NCI-H2029 (cell line): ENCODE data around the gene PRKAB2.
"Not testable (repeated sequence)": the region's sequence is repeated elsewhere in the genome, so short reads cannot be mapped to it uniquely, and the experiment has no call there.

ENCODE experiments used
- DNase-seq: peaks from one replicate; lab custom pipeline; 2025; lab: John Stamatoyannopoulos, UW

Gene PRKAB2

GRCh38 chr1:147171399-147172167, 687 bp downstream of the PRKAB2 start:
- DNase-seq = no peak

- no peak for DNase-seq
Observed at GRCh38 chr1:147169840-147170674, 2.2 kb downstream of the PRKAB2 start.

DNA sequence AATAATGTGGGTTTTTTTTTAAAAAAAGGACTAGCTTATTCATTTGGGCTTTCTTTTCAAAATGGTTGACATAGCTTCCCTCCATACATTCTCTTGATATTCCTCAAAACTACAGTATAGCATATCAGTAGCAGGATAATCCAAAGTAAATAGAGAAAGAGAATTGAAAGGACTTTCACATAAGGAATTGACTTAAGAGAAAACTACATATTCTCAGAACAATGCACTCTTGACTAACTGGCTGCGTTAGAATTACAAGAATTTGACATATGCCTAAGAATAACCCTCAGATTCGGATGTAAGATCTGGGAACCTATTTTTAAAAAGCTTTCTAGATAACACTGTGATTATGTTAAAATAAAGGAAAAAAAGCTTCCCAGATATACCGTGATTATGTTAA, 3.1 kb downstream of the PRKAB2 start:
- no peak for DNase-seq

DNA sequence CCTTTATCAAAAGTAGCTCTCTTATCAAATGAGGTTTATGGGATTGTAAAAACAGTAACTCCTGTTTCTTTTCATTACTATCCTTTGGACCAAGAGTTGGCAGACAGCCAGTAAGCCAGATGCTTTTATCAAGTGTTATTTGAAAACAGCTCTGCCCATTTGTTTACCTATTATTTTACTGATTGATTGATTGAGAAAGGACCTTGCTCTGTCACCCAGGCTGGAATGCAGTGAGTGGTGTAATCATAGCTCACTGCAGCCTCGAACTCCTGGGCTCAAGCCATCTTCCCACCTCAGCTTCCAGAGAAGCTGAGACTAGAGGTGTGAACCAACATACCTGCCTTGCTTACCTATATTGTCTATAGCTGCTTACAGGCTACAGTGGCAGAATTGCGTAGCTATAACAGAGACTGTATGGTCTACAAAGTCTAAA, 3.6 kb downstream of the PRKAB2 start:
- no peak for DNase-seq

GRCh38 chr1:147167365-147167764, 4.9 kb downstream of the PRKAB2 start:
- DNase-seq = no peak

DNA sequence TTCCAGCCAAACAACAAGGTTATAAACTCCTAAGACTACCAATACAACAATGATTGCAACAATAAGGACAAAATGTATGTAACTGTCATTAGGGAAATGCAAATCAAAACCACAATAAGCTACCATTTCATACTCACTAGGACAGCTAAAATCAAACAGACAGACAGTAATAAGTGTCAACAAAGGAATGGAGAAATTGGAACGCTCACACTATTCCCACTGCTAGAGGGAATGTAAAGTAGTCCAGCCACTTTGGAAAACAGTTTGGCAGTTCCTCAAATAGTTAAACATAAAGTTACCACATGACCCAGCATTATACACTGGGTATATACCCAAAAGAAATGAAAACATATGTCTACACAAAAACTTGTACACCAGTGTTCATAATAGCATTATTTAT, 9.3 kb downstream of the PRKAB2 start:
- DNase-seq = no peak

DNA sequence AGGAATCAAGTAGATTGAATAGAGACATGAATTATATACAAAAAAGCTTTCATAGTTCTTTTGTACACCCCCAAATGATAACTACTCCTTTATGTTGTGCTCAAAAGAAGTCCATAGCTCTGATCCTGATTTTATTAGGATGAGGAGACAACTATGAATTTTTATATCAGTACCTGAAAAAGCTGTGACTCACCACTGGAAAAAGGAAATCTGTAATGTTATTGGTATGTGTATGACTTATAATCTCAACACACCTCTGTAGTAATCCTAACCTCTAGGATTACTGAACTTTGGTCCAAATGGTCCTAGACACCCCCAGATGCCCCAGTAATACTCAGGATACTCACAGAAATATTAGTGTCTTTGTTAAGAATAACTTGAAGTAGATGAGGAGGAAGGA, 10.2 kb downstream of the PRKAB2 start:
- DNase-seq = no peak

GRCh38 chr1:147157116-147157515, 15.2 kb downstream of the PRKAB2 start:
- not testable (repeated sequence) for DNase-seq

DNA sequence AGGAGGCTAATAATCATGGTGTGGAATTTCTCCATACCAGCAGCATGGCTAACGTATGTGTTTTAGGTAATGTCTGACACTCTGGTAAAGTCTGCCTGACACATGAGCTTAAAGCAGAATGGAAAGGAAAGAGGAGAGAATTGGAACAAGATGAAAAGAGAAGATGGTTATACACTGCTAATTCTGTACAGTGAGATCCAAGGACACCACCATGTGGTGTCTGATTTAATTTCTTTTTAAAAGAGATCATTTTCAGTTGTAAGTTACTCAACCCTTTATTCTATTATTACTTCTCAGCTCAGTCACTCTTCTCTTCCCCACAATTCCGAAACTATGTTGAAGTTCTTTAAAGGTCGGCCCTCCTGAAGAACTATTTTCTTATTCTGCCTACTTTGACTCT, 15.6 kb downstream of the PRKAB2 start:
- DNase-seq = no peak

DNA sequence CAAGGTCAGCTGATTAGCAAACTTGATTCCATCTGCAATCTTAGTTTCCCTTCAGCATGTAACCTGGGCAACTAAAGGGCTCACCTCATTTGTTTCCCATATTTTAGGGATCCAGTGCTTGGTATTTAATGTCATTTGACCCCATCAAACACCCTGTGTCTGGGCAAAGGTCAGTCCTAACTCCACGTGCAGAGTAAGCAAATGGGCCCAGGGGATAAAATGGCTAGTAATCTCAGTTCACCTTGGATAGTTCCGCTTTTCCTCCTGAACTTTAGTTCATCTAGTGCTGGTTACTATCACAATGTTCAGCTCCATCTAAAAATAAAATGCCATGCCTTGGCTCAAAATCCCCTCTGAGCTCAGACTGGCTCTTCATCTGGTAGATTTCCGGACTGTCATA, 19.5 kb downstream of the PRKAB2 start:
- no peak for DNase-seq

GRCh38 chr1:147151244-147151643, 21.0 kb downstream of the PRKAB2 start:
- DNase-seq = no peak

DNA sequence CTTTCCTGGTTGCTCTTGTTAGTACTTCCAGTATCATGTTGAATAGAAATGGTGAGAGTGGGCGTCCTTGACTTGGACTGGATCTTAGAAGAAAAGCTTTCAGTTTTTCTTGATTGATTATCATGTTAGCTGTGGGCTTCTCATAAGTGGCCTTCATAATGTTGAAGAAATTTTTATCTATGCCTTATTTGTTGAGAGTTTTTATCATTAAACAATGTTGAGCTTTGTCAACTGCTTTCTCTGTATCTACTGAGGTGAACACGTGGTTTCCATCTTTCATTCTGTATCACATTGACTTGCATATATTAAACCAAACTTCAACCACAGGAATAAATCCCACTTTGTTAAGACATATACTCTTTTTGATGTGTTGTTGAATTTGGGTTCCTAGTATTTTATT, 29.4 kb downstream of the PRKAB2 start:
- DNase-seq = no peak

DNA sequence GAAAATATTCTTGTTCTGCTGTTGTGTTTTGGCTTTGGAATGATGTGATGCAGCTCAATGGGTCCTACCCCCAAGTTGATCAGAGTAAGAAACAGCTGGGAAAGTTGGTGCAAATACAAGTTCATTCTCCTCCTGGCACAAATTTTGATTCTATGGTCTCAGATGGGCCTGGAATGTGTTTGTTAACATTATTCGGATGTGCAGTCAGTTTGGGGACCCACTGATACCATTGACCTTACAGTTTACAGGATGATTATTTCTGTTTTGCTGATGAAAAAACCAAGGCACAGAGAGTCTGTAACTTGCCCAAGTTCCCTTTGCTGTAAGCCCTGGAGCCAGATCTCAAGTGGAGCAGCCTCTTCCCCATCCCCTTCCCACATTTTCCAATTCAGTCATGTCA, 41.5 kb downstream of the PRKAB2 start:
- not testable (repeated sequence) for DNase-seq

GRCh38 chr1:147129116-147129873, 43.0 kb downstream of the PRKAB2 start:
- no peak for DNase-seq

DNA sequence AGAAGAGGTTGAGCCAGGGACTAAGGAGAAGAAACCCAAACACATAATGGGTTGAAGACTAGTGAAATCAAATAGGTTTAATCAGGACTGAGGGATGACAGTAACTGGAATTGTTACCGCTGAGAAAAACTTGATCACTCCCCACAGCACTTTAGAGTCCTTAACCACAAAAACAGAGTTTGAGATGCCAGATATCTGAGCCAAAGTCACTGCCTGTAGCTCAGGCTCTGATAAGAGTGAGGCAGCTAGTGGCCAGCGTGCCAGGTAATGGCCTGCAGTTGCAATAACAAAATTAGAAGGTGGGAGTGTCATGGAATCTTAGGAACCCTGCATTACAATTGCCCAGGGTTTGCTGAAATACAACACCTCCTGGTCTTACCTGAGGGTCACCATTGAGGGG, 48.0 kb downstream of the PRKAB2 start:
- no peak for DNase-seq

- no peak for DNase-seq
Observed at GRCh38 chr1:147117109-147117508, 55.2 kb downstream of the PRKAB2 start.

GRCh38 chr1:147115496-147115895, 56.8 kb downstream of the PRKAB2 start:
- no peak for DNase-seq

GRCh38 chr1:147115079-147115478, 57.2 kb downstream of the PRKAB2 start:
- DNase-seq = not testable (repeated sequence)

DNA sequence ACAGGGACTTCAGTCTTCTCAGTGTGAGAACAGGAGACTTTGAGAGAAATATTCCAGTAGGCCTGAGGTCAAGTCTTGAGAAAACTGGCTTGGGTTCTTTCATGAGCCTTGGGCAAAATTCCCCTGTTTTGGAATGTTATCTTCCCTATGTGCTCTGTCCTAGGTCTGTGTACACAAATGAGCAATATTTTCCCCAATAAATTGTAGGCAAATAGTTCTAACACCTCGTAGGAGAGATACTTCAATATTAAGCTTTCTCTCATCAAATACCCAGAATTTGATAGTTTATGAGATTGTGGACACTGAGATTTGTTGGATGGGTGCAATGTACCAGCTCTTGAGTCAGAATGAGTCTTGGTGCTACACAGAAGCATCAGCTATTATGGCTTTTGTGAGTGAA, 57.9 kb downstream of the PRKAB2 start:
- DNase-seq = not testable (repeated sequence)

DNA sequence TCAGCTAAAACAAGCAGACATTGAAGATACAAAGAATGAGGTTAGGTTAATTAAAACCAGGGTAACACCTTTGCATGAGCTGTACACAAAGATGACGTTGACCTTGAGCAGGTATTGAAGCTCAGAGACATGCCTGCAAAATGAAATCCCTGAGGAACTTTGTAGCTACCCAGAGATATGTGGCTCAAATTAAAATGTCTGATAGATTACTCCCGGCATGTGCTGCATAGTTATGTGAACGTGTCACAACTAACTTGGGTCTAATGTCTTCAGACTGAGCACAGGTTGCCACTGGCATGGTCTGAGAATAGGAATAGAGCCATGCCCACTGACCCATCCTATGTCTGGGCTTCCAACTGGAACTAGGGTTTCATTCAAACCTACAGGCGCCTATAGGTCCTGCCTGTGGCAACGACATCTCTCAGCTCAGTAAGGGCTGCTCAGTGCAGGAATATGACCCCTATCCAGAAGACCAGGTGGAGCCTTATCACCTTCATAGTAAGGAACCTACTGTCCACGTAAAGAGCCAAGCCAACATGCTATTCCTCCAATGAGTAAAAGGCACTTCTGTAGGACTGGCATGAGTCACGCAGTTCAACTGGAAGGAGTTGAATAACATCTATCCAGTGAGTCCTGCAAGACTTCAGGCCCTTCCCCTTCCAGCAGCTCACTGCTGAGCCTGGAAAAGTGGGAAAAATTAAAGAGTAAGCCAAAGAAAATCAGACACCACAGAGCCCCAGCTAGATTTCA, 60.7 kb downstream of the PRKAB2 start:
- DNase-seq = no peak

GRCh38 chr1:147110872-147111271, 61.4 kb downstream of the PRKAB2 start:
- DNase-seq = no peak

DNA sequence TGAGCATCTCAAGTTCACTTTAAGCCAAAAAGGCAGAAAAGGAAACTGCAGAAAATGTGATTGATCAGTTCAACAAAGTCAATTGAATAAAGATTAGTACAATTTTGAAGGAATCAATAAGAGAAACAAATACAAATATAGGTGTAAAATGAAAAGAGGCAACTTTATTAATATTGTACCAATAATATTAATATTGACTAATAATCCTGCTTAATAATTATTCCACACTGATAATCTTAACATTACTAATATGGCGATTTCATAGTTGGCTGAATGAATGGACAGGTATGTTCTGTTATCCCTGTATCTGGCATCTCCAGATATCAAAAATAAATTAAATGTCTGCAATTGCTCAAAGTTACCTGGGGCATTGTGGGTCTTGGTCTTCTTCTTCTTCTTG, 61.8 kb downstream of the PRKAB2 start:
- DNase-seq = no peak
